Erythroblast (primary cell): ENCODE results near the gene HMOX2.

ENCODE experiments used
- DNase-seq, 2 experiments: peaks; one replicate each; lab custom pipeline; 2025; lab: John Stamatoyannopoulos, UW
- GATA1 ChIP-seq: IDR thresholded peaks from 2 replicates; pipeline ENCODE4 v1.6.1; 2011; ENCODE audit warnings: low read depth, mild to moderate bottlenecking, control low read depth, low read length, moderate library complexity
- POLR2A ChIP-seq: IDR thresholded peaks from 2 replicates; pipeline ENCODE4 v1.6.1; 2011; ENCODE audit warnings: mild to moderate bottlenecking, low read length

Gene HMOX2

DNA sequence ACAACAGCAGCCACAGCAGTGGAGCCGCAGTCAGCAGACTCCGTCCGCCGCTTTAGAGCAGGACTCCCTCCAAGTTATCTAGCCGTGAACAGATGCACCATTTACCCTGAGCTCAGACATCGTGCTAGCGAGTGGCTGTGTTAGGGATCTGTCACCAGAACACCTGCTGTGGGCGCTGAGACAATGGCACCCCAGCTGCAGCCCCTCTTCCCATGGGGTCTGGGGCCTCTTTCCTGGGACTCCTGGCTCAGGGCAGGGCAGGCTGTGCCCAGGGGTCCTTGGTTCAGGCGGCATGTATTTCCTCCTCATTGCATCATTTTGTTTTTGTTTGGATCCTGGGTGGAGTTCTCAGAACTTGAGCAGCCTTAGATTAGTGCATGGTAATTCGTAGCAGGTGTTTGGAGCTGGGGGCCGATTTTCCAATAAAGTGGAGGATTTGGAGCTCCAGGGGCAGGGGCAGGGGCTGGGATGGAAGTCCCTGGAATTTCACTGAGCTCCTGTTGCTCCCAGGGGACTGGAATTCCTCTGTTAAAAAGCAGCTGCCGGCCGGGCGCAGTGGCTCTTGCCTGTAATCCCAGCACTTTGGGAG, 25.2 kb upstream of the HMOX2 start:
- TF ChIP-seq GATA1 = no peak
- TF ChIP-seq POLR2A = no peak

DNA sequence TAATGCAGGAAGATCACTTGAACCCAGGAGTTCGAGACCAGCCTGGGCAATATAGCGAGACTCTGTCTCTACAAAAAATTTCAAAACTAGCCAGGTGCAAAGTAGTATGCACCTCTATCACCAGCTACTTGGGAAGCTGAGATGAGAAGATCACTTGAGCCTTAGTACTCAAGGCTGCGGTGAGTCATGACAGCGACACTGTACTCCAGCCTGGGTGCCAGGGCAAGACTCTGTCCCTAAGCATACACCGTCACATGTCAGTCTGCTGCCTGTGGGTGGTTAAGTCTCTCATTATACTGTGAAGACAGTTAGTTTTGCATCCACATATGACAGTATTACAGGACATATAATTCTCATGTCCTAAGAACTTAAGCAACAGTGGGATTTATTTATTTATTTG, 23.5 kb upstream of the HMOX2 start:
- no peak for TF ChIP-seq POLR2A
- TF ChIP-seq GATA1 = no peak
- DNase-seq = no peak

More for the DNA sequence above, 25.2 kb upstream of the HMOX2 start:
- peak; percentile 61 to 84 for DNase-seq

DNA sequence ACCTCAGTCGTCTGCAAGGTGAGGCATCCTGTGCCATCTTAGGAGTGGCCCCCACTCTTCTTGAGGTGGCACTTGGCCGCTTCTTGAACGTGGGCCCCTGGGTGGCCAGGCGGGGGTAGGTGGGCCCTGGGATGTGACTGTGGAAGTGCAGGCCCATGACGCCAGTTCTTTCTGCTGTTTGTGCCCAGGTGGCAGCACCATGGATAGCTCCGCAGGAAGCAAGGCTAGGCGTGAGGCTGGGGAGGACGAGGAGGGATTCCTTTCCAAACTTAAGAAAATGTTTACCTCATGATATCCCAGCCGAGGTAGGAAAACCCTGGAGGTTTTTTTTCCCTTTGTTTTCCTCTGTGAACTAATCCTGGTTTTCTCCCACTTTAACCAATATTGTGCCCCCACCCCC, 21.6 kb upstream of the HMOX2 start:
- no peak for DNase-seq
- no peak for TF ChIP-seq GATA1
- TF ChIP-seq POLR2A = no peak

DNA sequence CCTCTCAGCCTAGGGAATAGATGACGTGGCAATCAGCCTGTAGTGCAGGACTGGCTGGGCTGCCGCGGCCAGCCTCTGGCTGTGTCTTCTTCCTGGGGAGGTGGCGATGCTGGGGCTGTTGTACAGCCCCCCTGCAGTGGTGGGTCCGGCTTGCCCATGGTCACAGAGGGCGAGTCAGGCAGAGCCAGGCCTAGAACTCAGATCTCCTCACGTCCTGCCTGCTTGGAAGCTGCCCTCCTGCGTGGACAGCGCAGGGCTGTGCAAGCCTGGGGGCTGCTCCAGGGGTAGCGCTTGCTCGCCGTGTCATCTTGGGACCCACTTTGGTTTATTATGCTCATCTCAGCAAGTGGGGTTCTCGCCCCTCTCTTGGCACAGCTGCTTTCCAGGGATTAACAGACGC, 21.1 kb upstream of the HMOX2 start:
- TF ChIP-seq POLR2A (no peak), GATA1 (no peak)
- DNase-seq = no peak

DNA sequence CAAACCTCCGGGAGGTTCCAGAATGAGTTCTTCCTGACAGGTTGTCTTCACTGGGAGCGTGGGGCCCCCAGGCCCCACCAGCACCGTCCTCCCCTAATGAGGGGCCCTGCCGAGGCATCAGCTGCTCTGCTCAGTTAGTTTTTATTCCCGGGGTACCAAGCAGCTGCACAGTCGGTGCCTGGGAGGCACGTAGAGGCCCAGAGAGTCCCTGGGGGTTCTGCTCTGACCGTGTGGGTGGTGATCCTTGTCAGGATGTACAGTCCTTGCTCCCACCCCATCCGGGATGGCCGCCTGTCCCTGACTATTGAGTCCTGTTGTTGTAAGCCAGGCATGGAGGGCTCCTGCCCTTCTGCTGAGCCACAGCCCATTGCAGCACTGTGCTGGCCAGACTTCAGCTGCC, 20.2 kb upstream of the HMOX2 start:
- no peak for DNase-seq
- TF ChIP-seq POLR2A = no peak
- TF ChIP-seq GATA1 = no peak

DNA sequence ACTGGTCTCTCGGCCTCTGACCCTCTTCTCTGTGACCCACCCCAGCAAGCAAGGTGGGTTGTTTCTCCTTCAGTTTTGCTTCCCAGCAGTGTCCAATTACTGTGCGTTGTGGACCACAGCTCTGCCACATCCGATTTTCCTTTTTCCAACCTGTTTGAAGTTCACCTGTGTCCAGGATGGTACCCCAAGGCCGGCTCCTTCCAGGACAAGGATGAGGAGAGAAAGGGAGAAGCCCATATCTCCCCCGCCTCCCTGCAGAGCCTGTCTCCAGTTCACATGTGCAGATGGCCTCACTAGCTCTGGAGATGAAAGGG, 15.3 kb upstream of the HMOX2 start:
- TF ChIP-seq POLR2A (no peak), GATA1 (no peak)
- no peak for DNase-seq

DNA sequence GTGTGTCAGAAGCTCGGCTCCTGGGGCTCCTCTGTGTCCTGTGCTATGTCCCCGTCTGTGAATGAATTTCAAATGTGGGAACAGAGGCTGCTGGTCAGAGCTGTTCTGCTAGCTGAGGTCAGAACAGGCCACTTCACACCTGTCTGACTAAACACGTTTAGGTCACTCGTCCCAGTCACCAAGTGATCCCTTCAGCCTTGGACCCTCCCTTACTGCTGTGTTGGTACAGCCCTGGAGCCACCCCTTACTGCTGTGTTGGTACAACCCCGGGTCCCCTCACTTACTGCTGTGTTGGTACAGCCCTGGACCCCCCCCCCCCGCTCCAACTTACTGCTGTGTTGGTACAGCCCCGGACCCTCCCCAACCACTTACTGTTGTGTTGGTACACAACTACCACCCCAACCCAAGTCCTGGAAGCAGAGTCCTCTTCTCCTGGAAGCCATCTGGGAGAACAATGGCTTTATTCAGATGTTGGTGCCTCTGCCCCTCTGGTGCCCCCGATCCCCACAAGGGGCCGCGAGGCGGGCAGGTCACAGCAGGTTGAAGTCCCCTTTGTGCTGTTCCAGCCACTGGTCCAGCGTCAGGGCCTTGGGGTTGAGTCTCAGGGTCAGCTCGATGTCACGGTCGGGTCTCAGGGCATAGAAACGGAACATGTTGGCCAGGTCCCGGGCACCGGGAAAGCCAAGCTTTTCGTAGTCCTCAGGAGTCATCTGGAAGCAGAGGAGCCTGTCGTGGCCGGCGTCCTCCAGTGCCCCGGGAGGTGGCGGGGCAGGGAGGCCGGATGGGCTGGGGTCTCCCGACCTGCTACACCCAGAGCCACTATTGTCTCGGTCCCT, 14.7 kb upstream of the HMOX2 start:
- TF ChIP-seq GATA1 = no peak
- no peak for TF ChIP-seq POLR2A
- DNase-seq = no peak

DNA sequence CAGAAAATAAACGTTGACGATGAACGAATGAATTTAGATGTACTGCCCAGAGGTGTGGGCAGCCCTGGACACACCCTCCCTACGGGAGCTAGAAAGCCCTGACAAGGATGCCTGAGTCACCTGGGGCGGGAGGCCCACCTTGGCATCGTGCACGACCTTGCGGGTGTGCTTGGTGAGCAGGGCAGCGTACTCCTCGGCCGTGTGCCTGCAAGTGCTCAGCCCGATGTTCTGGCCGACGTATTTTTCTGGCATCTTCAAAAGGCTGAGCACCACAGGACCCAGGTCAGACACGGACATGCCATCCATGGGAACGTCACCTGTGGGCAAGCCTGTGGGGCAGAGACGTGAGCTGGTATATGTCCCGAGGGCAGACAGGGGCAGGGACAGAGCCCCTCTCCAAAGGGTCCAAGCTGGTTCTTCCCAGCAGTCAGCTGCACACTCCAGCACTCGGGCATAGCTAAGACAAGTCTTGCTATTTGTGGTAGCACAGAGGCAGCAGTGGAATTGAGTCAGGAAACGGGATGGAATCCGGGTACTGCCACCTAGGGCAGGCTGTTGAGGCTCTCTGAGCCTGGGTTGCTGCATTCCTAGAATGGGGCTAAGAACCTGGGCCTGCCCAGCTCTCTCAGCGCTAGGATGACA, 12.6 kb upstream of the HMOX2 start:
- DNase-seq = no peak
- TF ChIP-seq GATA1 = no peak

DNA sequence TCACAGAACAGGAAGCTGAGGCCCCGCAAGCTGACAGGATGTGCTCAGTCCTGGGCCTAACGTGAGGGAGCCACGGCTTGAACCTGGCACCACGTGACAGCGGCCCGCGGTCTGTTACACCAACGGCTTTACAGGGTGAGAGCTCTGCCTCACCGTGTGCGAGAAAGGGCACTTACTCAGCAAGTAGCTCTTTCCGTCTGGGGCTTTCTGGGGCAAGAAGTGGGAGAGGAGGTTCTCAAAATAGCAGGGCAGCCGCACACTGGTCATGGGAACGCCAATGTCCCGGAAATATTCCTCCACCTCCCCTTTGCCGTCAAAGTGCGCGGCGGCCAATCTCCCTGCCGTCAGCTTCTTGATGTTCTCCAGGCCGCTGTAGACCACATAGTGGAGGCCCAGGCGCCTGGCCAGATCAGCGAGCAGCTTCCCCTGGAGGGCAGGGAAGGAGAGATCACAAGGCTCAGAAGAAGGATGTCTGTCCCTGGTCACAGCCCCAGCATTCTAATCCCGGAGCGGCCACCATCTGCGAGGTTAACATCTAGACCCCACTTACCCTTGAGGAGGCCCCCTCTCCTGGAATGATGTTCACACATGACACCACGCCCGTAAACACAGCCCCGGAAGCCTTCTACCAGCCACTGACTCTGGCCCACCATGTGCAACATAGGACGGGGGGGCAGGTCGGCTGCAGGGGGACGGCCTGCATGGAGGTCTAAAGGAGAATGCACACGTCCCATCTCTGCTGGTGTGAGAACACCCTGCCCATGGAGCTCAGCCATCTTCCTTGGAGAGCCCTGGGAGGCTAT, 10.0 kb upstream of the HMOX2 start:
- DNase-seq = no peak

DNA sequence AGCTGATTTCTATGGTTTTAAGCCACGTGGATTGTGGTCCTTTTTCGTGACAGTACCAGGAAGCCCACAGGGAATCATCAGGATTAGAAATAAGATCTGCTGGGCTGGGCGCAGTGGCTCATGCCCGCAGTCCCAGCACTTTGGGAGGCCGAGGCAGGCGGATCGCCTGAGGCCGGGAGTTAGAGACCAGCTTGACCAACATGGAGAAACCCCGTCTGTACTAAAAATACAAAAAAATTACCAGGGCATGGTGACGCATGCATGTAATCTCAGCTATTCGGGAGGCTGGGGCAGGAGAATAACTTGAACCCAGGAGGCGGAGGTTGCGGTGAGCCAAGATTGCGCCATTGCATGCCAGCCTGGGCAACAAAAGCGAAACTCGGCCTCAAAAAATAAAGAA, 8.3 kb upstream of the HMOX2 start:
- TF ChIP-seq GATA1 (no peak), POLR2A (no peak)

More for the DNA sequence above, 10.0 kb upstream of the HMOX2 start:
- TF ChIP-seq GATA1 (no peak), POLR2A (peak; percentile 5)

DNA sequence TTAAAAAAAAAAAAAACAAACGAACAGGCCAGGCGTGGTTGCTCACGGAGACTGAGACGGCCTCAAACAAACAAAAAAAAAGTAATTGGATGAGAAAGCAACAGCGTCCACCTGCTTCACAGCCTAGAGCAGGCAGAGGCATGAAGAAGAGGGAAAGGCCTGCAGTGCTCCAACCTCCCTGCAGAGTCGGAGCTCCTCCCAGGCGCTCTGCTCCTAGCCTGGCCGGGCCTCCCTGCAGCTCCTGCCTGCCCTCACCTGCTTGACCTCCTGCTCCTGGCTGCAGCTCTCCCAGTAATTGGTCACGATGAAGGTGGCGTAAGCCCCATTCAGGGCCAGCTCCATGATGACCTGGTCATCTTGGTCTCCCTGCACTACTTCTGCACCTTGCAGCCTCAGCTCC, 7.2 kb upstream of the HMOX2 start:
- DNase-seq = no peak
- no peak for TF ChIP-seq GATA1
- no peak for TF ChIP-seq POLR2A

More for the DNA sequence above, 8.3 kb upstream of the HMOX2 start:
- no peak for DNase-seq

DNA sequence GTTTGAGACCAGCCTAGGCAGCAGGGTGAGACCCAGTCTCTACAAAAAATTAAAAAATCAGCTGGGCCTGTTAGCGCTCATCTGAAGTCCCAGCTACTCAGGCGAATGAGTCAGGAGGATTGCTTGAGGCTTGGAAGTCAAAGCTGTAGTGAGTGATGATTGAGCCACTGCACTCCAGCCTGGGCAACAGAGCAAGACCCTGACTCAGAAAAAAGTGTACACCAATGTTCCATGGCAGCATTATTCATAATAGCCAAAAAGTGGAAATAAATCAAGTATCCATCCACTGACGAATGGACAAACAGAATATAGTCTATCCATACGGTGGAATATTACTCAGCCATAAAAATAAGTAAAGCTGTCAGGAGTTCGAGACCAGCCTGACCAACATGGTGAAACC, 4.3 kb upstream of the HMOX2 start:
- no peak for DNase-seq
- TF ChIP-seq GATA1 = no peak
- no peak for TF ChIP-seq POLR2A

DNA sequence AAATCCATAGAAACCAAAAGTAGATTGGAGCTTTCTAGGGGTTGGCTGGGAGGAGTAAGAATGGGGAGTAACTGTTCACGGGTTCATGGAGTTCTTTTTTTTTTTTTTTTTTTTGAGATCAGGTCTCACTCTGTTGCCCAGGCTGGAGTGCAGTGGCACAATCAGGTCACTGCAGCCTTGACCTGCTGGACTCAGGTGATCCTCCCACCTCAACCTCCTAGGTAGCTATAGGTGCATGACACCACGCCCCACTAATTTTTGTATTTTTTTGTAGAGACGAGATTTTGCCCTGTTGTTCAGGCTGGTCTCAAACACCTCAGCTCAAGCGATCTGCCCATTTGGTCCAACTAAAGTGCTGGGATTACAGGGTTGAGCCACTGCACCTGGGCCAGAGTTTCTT, 3.3 kb upstream of the HMOX2 start:
- no peak for TF ChIP-seq GATA1
- no peak for TF ChIP-seq POLR2A
- no peak for DNase-seq
